BE2C (cell line): ENCODE measurements around the gene PEDS1.

ENCODE experiments used
- DNase-seq: peaks from one replicate; pipeline ENCODE4 v3.0.0-alpha.2; 2020
- H3K27me3 ChIP-seq: fragments of 250-450 bp; sonication (Bioruptor Pico); 2 replicates; pipeline ENCODE4 v1.5.1; 2020; ENCODE audit warnings: mild to moderate bottlenecking
- H3K36me3 ChIP-seq: fragments of 250-450 bp; sonication (Bioruptor Pico); 2 replicates; pipeline ENCODE4 v1.5.1; 2020; ENCODE audit warnings: mild to moderate bottlenecking
- H3K4me1 ChIP-seq: fragments of 250-450 bp; sonication (Bioruptor Pico); 2 replicates; pipeline ENCODE4 v1.5.1; 2020
- H3K4me3 ChIP-seq: 2 replicates; pipeline ENCODE4 v1.5.1; 2011; ENCODE audit warnings: low read depth, low read length
- H3K9me3 ChIP-seq: fragments of 250-450 bp; sonication (Bioruptor Pico); 2 replicates; pipeline ENCODE4 v1.5.1; 2020
- CTCF ChIP-seq: IDR thresholded peaks from 2 replicates; pipeline ENCODE4 v1.5.1; 2012; ENCODE audit warnings: mild to moderate bottlenecking, low read depth, low read length

PEDS1 gene

DNA sequence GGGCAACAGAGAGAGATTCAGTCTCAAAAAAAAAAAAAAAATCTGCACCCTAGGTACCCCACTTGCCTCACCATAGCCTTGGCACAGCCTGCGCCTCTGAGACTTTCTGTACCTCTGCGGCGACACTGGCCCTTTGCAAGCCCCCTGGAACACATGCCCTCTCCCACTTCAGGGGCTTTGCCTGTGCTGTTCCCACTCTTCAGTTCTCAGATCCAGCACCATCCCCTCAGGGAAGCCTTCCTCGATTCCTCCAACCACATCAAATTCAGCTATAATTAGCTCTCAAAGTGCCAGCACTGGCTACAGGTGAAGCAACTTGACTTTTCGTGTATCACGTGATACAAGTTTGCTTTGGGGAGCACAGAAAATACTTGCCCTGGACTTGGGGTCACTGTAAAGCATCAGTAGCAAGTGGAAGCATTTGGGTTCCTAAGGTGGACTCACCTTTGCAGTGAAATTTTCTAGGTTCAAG is 38.4 kb downstream of the PEDS1 start:
- Histone ChIP-seq H3K4me1 (peaks cover 4% of the 10 kb centered on the region; the same call in 1 of the 2 replicates), H3K36me3 (peaks cover 4% of the 10 kb centered on the region; the same call in 1 of the 2 replicates), H3K4me3 (peak overlapping the region; percentile 70), H3K9me3 (no peaks in the 10 kb centered on the region), H3K27me3 (no peaks in the 10 kb centered on the region)
- no peak for TF ChIP-seq CTCF
- DNase-seq: no peak

DNA sequence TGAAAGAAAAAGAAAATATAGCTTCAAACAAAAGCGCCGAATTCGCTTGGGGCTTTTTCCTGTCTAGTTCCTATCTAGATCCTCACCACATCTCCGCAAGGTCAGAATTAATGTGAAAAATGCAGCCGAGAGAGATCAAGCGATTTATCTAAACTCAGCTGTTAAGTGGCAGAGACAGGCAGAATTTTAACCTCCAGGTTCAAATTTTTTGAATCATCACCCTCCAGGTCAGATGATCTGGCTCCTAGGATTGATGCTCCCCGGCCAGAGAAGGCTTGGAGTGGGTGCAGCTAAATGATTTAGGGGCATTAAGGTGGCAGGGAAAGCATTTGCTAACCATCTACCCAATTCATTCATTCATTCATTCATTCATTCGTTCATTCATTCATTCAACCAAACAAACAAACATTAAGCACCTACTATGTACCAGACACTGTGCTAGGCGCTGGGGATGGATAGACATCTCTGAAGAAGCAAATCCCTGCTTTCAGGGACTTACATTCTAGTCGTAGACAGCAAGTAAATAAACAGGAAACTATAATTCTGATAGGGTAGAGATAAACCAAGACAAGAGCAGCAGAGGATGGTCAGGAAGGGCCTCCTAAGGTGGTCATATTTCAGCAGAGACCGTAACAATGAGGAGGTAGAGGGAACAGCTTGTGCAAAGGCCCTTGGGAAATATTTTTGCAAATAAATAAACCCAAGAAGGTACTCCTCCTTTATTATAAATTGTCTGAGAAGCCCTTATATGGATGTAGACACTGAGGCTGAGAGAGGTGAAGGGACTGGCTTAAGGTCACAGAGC is 39.9 kb downstream of the PEDS1 start:
- TF ChIP-seq CTCF: no peak
- Histone ChIP-seq H3K9me3 (no peaks in the 10 kb centered on the region), H3K4me1 (peaks cover 6% of the 10 kb centered on the region; the same call in 1 of the 2 replicates)

GRCh38 chr20:50112512-50113419 is 40.8 kb downstream of the PEDS1 start, which contains the start of gene UBE2V1:
Gene UBE2V1, minus strand, starts transcription at chr20:50113150. Its CDS starts 22 bp downstream, at chr20:50113128.
- Histone ChIP-seq H3K36me3 (peaks cover 14% of the 10 kb centered on the region), H3K27me3 (no peaks in the 10 kb centered on the region), H3K4me3 (peak within 1 kb of the TSS; percentile 85), H3K4me1 (peaks cover 6% of the 10 kb centered on the region; the same call in 1 of the 2 replicates), H3K9me3 (no peaks in the 10 kb centered on the region)
- peak; percentile 92 for DNase-seq
- no peak for TF ChIP-seq CTCF

More for the DNA sequence above, 39.9 kb downstream of the PEDS1 start:
- Histone ChIP-seq H3K27me3 (no peaks in the 10 kb centered on the region), H3K4me3 (peak overlapping the region; percentile 85), H3K36me3 (peaks cover 7% of the 10 kb centered on the region)
- DNase-seq: no peak

DNA sequence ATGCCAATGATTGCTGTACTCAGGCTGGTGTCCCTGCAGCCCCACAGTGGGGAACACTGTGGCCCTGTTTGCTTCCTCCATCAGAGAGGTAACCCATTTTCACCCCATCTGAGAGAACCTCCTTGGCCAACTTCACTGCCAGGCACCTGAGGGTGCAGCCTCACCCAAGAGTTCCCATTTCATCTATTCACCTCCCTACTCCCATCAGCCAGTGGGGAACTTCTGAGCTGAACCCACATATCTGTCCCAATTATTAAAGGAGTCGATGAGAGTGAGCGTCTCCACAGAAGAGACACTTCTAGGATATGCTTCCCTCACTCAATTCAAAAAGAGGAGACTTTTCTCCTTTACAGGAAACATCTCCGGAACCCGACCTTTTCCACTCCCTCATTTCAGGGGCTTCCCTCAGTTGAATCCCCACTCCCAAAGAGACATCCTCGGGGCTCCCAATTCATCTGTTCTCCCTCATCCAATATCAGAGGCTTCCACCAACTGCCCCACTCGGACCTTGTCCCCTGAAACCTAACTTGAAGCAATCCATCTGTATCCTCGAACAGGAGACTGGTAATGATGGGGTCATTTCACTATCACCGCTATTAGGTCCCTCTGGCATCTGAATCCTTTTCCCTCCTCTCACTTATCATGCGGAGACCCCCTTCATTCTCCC is 41.6 kb downstream of the PEDS1 start:
- H3K27me3 ChIP-seq: no peaks in the 10 kb centered on the region
- H3K9me3 ChIP-seq: no peaks in the 10 kb centered on the region
- H3K4me1 ChIP-seq: peaks cover 6% of the 10 kb centered on the region; the same call in 1 of the 2 replicates
- peak overlapping the region; percentile 85 for H3K4me3 ChIP-seq
- DNase-seq: no peak
- peaks cover 14% of the 10 kb centered on the region for H3K36me3 ChIP-seq
- TF ChIP-seq CTCF: no peak

DNA sequence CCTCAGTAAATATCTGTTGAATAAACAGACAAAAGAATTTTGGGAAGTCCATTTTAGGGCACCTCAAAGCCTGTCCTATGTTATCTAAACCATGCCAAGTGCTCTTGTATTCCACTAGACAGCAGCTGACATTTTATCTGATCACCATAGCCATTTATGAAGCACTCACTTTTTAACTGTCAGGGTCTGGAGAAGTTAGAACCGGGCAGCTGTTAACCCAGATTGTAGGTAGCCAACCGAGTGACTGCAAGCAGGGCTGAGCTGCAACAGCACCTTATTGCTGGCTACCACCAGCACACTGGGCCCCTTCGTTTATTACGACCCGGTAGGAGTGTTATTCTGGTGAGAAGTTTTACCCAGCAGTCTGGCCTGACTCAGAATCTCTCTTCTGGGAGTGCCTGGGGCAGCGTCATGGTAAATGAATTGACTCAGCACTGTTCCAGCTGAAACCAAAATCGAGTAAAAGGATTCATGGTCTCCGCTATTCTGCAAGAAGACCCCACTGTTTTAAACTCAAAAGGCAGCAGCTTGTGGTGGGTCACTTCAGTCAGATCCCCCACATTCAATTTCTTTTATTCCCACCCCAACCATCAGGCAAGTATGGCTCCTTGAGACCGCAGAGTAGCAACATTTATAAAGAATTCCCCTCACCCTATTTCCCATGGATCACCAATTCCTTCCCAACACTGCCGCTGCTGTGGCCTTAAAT is 42.2 kb downstream of the PEDS1 start:
- Histone ChIP-seq H3K4me3 (peak overlapping the region; percentile 85), H3K36me3 (peaks cover 14% of the 10 kb centered on the region), H3K4me1 (peaks cover 6% of the 10 kb centered on the region; the same call in 1 of the 2 replicates), H3K9me3 (no peaks in the 10 kb centered on the region), H3K27me3 (no peaks in the 10 kb centered on the region)
- no peak for TF ChIP-seq CTCF
- DNase-seq: peak; percentile 33
